ENCODE measurements around the gene UBE2B. TPM values are rescaled to one million over a fixed set of nuclear protein-coding genes. Genes with fewer than 3 reads are reported as not detected.
"Not testable (repeated sequence)": the region's sequence is repeated elsewhere in the genome, so short reads cannot be mapped to it uniquely, and the experiment has no call there.

The UBE2B gene
- total RNA-seq, 1 donor from 2014 or later = 63.0 TPM

DNA sequence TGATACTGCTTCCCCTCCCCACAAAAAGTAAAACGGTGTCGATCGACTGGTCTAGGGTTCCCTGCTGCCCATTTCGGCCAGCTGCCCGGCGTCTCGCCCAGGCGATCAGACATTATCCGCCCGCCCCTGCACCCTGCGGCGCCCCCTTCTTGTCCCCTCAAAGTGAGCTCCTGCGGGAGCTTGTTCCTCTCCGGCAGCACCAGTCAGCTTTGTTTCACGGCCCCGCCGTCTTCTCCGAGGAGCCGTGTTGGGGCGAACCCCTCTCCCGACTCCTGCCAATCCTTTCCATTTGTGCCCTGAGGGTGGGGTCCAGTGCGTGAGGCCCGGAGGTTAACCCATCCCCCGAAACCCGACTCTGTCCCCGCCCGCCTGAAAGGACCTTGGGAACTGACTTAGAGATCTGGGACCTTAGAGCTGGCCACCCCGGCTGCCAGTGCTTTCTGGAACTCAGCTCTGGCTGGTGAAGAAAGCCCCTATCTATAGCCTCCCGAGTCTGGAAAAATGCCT is 518 bp downstream of the UBE2B start:
- TF ChIP-seq, protein P1, sequence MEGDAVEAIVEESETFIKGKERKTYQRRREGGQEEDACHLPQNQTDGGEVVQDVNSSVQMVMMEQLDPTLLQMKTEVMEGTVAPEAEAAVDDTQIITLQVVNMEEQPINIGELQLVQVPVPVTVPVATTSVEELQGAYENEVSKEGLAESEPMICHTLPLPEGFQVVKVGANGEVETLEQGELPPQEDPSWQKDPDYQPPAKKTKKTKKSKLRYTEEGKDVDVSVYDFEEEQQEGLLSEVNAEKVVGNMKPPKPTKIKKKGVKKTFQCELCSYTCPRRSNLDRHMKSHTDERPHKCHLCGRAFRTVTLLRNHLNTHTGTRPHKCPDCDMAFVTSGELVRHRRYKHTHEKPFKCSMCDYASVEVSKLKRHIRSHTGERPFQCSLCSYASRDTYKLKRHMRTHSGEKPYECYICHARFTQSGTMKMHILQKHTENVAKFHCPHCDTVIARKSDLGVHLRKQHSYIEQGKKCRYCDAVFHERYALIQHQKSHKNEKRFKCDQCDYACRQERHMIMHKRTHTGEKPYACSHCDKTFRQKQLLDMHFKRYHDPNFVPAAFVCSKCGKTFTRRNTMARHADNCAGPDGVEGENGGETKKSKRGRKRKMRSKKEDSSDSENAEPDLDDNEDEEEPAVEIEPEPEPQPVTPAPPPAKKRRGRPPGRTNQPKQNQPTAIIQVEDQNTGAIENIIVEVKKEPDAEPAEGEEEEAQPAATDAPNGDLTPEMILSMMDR (IDR thresholded peaks at IDR 0.05; ENCODE audit: unreplicated experiment) = no peak
- peak; percentile 35 for DNase-seq (ENCODE audit: low spot score)
- H3K4me3 Mint-ChIP-seq (ENCODE audit: unreplicated experiment) = peak overlapping the region; percentile 99
- no peaks in the 10 kb centered on the region for H3K9me3 Mint-ChIP-seq (ENCODE audit: unreplicated experiment)
- peaks cover 11% of the 10 kb centered on the region for H3K27me3 Mint-ChIP-seq (ENCODE audit: unreplicated experiment)
- H3K36me3 Mint-ChIP-seq (ENCODE audit: low read depth, unreplicated experiment) = peaks cover 3% of the 10 kb centered on the region
- peaks cover 20% of the 10 kb centered on the region for H3K4me1 Mint-ChIP-seq (ENCODE audit: unreplicated experiment)
- H3K27ac Mint-ChIP-seq (ENCODE audit: unreplicated experiment) = peak overlapping the region; percentile 98

DNA sequence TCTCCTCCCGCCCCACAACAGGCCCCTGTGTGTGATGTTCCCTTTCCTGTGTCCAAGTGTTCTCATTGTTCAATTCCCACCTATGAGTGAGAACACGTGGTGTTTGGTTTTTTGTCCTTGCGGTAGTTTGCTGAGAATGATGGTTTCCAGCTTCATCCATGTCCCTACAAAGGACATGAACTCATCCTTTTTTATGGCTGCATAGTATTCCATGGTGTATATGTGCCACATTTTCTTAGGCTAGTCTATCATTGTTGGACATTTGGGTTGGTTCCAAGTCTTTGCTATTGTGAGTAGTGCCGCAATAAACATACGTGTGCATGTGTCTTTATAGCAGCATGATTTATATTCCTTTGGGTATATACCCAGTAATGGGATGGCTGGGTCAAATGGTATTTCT is 2.3 kb downstream of the UBE2B start:
- H3K27me3 Mint-ChIP-seq (ENCODE audit: unreplicated experiment) = peaks cover 11% of the 10 kb centered on the region
- DNase-seq (ENCODE audit: low spot score); H3K9me3 Mint-ChIP-seq (ENCODE audit: unreplicated experiment); H3K27ac Mint-ChIP-seq (ENCODE audit: unreplicated experiment): not testable (repeated sequence)
- peak overlapping the region; percentile 67 for H3K4me3 Mint-ChIP-seq (ENCODE audit: unreplicated experiment)
- H3K36me3 Mint-ChIP-seq (ENCODE audit: low read depth, unreplicated experiment) = peaks cover 11% of the 10 kb centered on the region
- peaks cover 15% of the 10 kb centered on the region for H3K4me1 Mint-ChIP-seq (ENCODE audit: unreplicated experiment)

DNA sequence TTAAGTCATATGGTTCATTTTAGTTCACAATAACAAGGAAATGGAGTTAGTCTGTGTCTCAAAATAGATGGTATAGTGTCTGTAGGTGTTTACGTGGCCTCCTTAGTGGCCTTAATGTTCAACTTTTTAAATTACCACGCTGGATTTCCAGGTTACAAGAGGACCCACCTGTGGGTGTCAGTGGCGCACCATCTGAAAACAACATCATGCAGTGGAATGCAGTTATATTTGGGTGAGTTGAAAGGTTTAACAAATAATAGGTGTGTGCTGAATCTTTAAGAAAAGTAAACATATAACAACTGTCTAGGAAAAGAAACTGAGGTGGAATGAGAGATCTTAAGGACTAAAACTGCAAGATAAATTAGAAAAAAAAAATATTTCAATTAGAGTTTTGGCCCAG is 2.9 kb downstream of the UBE2B start:
- H3K27ac Mint-ChIP-seq (ENCODE audit: unreplicated experiment) = no peak overlapping the region

DNA sequence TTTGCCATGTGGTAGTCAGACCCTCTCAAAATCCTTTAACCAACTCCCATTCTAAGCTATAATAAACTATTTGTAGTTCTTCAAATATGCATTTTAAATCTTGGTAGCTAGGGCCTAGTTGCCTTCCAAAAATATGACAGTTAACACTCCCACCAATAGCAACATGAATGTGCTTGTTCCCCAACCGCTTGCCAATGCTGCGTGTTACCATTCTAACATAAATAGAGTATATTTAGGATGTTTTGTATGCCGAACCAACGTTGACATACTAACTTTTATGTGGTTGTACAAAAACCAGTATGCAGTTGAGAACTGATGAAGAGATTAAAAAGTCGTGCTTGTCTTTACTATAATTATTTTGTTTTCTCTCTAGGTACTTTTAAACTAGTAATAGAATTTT is 9.0 kb downstream of the UBE2B start:
- Mint-ChIP-seq H3K9me3 (ENCODE audit: unreplicated experiment) (no peaks in the 10 kb centered on the region), H3K4me1 (ENCODE audit: unreplicated experiment) (no peaks in the 10 kb centered on the region), H3K27ac (ENCODE audit: unreplicated experiment) (no peak overlapping the region), H3K4me3 (ENCODE audit: unreplicated experiment) (no peak overlapping the region), H3K27me3 (ENCODE audit: unreplicated experiment) (no peaks in the 10 kb centered on the region), H3K36me3 (ENCODE audit: low read depth, unreplicated experiment) (peaks cover 28% of the 10 kb centered on the region)
- TF ChIP-seq, protein P1 (IDR thresholded peaks at IDR 0.05; ENCODE audit: unreplicated experiment) = no peak
- no peak for DNase-seq (ENCODE audit: low spot score)

More for the DNA sequence above, 2.9 kb downstream of the UBE2B start:
- DNase-seq (ENCODE audit: low spot score) = no peak
- peaks cover 15% of the 10 kb centered on the region for H3K4me1 Mint-ChIP-seq (ENCODE audit: unreplicated experiment)
- no peaks in the 10 kb centered on the region for H3K9me3 Mint-ChIP-seq (ENCODE audit: unreplicated experiment)
- H3K36me3 Mint-ChIP-seq (ENCODE audit: low read depth, unreplicated experiment) = peaks cover 15% of the 10 kb centered on the region
- peaks cover 11% of the 10 kb centered on the region for H3K27me3 Mint-ChIP-seq (ENCODE audit: unreplicated experiment)
- TF ChIP-seq, protein P1 (IDR thresholded peaks at IDR 0.05; ENCODE audit: unreplicated experiment) = no peak
- no peak overlapping the region for H3K4me3 Mint-ChIP-seq (ENCODE audit: unreplicated experiment)

DNA sequence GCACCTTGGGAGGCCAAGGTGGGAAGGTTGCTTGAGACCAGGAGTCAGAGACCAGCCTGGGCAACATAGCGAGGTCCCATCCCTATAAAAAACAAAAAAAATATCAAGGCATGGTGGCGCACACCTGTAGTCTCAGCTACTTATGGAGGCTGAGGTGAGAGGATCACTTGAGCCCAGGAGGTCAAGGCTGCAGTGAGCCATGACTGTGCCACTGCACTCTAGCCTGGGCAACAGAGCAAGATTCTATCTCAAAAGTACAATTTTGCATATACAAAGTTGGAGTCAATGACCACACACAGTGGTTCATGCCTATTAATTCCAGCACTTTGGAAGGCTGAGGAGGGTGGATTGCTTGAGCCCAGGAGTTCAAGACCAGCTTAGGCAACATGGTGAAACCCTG is 10.8 kb downstream of the UBE2B start:
- not testable (repeated sequence) for H3K4me1 Mint-ChIP-seq (ENCODE audit: unreplicated experiment); H3K4me3 Mint-ChIP-seq (ENCODE audit: unreplicated experiment); DNase-seq (ENCODE audit: low spot score); H3K9me3 Mint-ChIP-seq (ENCODE audit: unreplicated experiment); H3K27ac Mint-ChIP-seq (ENCODE audit: unreplicated experiment); H3K27me3 Mint-ChIP-seq (ENCODE audit: unreplicated experiment)
- peaks cover 28% of the 10 kb centered on the region for H3K36me3 Mint-ChIP-seq (ENCODE audit: low read depth, unreplicated experiment)

DNA sequence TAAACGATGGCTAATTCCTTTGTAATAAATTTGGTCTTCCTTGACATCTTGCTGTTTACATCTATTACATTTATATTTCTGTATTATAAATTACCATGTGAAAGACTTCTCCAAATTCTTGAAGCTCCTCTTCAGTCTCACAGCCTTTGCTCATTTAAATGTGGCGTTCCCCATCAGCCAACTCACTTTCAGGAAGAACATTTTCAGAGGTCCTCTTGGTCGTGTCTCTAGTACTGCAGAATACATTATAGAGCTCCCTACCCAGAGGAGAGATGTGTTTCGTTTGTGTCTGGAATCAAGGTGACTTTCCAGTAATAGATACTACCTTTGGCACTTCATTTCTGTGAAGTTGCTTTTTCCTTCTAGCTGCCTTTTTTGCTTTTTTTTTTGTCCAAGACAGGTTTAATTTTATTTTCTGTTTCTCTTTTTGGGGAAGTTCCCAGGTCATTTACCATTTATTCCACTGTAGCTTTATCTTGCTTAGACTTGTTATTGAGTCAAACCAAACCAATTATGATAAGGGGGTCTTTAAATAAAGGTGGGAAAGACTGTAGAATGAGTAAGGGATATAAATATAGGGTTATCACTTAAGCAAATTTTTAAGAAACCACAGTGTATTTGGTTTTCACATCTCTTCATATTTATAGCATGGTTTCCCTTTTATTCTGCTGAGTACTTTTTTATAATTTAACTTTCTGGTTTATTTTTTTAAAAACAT is 12.8 kb downstream of the UBE2B start:
- no peaks in the 10 kb centered on the region for H3K9me3 Mint-ChIP-seq (ENCODE audit: unreplicated experiment)
- peaks cover 26% of the 10 kb centered on the region for H3K36me3 Mint-ChIP-seq (ENCODE audit: low read depth, unreplicated experiment)
- no peaks in the 10 kb centered on the region for H3K27me3 Mint-ChIP-seq (ENCODE audit: unreplicated experiment)
- no peak overlapping the region for H3K27ac Mint-ChIP-seq (ENCODE audit: unreplicated experiment)
- no peak overlapping the region for H3K4me3 Mint-ChIP-seq (ENCODE audit: unreplicated experiment)
- TF ChIP-seq, protein P1 (IDR thresholded peaks at IDR 0.05; ENCODE audit: unreplicated experiment) = no peak
- DNase-seq (ENCODE audit: low spot score) = no peak
- H3K4me1 Mint-ChIP-seq (ENCODE audit: unreplicated experiment) = no peaks in the 10 kb centered on the region

All from endothelial cell (in vitro differentiated cells).